Measurements from ENCODE around the gene TMEM245. TPM values are rescaled to one million over a fixed set of nuclear protein-coding genes. Genes with fewer than 3 reads are reported as not detected.

Gene TMEM245
- total RNA-seq, 1 donor from 2014 or later = 43.8 TPM

GRCh38 chr9:109014608-109015280, 105.0 kb downstream of the TMEM245 start:
- H3K27ac Mint-ChIP-seq (ENCODE audit: unreplicated experiment) = peak overlapping the region; percentile 96

GRCh38 chr9:109013679-109014607, 105.8 kb downstream of the TMEM245 start:
- peaks cover 44% of the 10 kb centered on the region for H3K4me1 Mint-ChIP-seq (ENCODE audit: low read depth)
- peaks cover 1% of the 10 kb centered on the region for H3K36me3 Mint-ChIP-seq (ENCODE audit: low read depth)
- H3K4me3 Mint-ChIP-seq (ENCODE audit: unreplicated experiment) = peak overlapping the region; percentile 84
- peak overlapping the region; percentile 96 for H3K27ac Mint-ChIP-seq (ENCODE audit: unreplicated experiment)
- no peaks in the 10 kb centered on the region for H3K9me3 Mint-ChIP-seq (ENCODE audit: low read depth)
- DNase-seq (ENCODE audit: low spot score) = no peak
- TF ChIP-seq CTCF (IDR thresholded peaks at IDR 0.05) = no peak
- H3K27me3 Mint-ChIP-seq (ENCODE audit: low read depth) = no peaks in the 10 kb centered on the region

More at GRCh38 chr9:109014608-109015280, 105.0 kb downstream of the TMEM245 start:
- TF ChIP-seq CTCF (IDR thresholded peaks at IDR 0.05) = no peak
- Mint-ChIP-seq H3K9me3 (ENCODE audit: low read depth) (no peaks in the 10 kb centered on the region), H3K4me3 (ENCODE audit: unreplicated experiment) (no peak overlapping the region), H3K27me3 (ENCODE audit: low read depth) (no peaks in the 10 kb centered on the region), H3K36me3 (ENCODE audit: low read depth) (peaks cover 4% of the 10 kb centered on the region), H3K4me1 (ENCODE audit: low read depth) (peaks cover 40% of the 10 kb centered on the region)
- DNase-seq (ENCODE audit: low spot score) = no peak

- peak; percentile 94 for DNase-seq (ENCODE audit: low spot score)
- no peak for TF ChIP-seq CTCF (IDR thresholded peaks at IDR 0.05)
- peaks cover 44% of the 10 kb centered on the region for H3K4me1 Mint-ChIP-seq (ENCODE audit: low read depth)
- H3K27ac Mint-ChIP-seq (ENCODE audit: unreplicated experiment) = peak within 1 kb of the TSS; percentile 96
- H3K9me3 Mint-ChIP-seq (ENCODE audit: low read depth) = no peaks in the 10 kb centered on the region
- H3K4me3 Mint-ChIP-seq (ENCODE audit: unreplicated experiment) = peak within 1 kb of the TSS; percentile 84
- H3K27me3 Mint-ChIP-seq (ENCODE audit: low read depth) = no peaks in the 10 kb centered on the region
- H3K36me3 Mint-ChIP-seq (ENCODE audit: low read depth) = peaks cover 1% of the 10 kb centered on the region
Observed at GRCh38 chr9:109012876-109013678, 106.7 kb downstream of the TMEM245 start, which contains the start of gene CTNNAL1. Gene CTNNAL1, minus strand, starts transcription at chr9:109013499. Its CDS starts 57 bp downstream, at chr9:109013442.

- Mint-ChIP-seq H3K4me3 (ENCODE audit: unreplicated experiment) (peak overlapping the region; percentile 84), H3K36me3 (ENCODE audit: low read depth) (no peaks in the 10 kb centered on the region), H3K9me3 (ENCODE audit: low read depth) (no peaks in the 10 kb centered on the region), H3K27me3 (ENCODE audit: low read depth) (no peaks in the 10 kb centered on the region), H3K27ac (ENCODE audit: unreplicated experiment) (peak overlapping the region; percentile 94), H3K4me1 (ENCODE audit: low read depth) (peaks cover 50% of the 10 kb centered on the region)
- no peak for TF ChIP-seq CTCF (IDR thresholded peaks at IDR 0.05)
- DNase-seq (ENCODE audit: low spot score) = peak; percentile 78
Observed at GRCh38 chr9:109012009-109012875, 107.5 kb downstream of the TMEM245 start.
